Uterus (tissue), 2 donors: ENCODE data around the gene TMBIM4.

Experiments used
- CTCF ChIP-seq, 4 experiments: fragments of 200-600 bp in 2 of 4; fragments of 450-650 bp in 2 of 4; sonication (generic) in 2 of 4; IDR thresholded peaks; one replicate each; pipeline ENCODE4 v1.5.1; 2016 to 2019; ENCODE audit warnings: antibody characterized with exemption in 4 of 4, mild to moderate bottlenecking in 2 of 4, moderate library complexity in 1 of 4
- POLR2A ChIP-seq, 2 donors: fragments of 450-650 bp; IDR thresholded peaks; one replicate each; pipeline ENCODE4 v1.6.1; 2016; ENCODE audit warnings: antibody characterized with exemption in 2 of 2, mild to moderate bottlenecking in 1 of 2, moderate library complexity in 1 of 2

DNA sequence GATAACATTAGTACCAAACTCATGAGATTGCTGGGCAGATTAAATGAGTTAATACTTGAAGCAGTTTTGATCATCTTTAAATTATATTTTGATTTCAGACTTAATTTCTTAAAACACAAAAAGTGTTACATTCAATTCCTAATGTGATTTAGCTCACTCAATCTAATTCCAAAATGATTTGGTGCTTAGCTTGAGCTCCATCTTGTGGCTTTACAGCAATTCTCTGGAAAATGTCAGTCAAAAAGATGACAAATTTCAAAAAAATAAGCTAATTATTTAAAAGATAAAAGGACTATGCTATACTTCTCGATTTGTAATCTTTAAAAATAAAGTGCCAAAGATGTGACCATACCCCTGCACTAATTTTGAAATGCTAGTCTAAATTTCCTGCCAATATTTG, 49.3 kb downstream of the TMBIM4 start:
- no peak for TF ChIP-seq POLR2A (IDR thresholded peaks at IDR 0.05)
- no peak for TF ChIP-seq CTCF (IDR thresholded peaks at IDR 0.05)
